Measurements from ENCODE around the gene IL17D. TPM values are rescaled to one million over a fixed set of nuclear protein-coding genes. Genes with fewer than 3 reads are reported as not detected.
"Not testable (repeated sequence)": the region's sequence is repeated elsewhere in the genome, so short reads cannot be mapped to it uniquely, and the experiment has no call there.

The IL17D gene
- total and polyA plus RNA-seq, 2 experiments from 2014 or later, result 3.7 to 11.0 TPM

DNA sequence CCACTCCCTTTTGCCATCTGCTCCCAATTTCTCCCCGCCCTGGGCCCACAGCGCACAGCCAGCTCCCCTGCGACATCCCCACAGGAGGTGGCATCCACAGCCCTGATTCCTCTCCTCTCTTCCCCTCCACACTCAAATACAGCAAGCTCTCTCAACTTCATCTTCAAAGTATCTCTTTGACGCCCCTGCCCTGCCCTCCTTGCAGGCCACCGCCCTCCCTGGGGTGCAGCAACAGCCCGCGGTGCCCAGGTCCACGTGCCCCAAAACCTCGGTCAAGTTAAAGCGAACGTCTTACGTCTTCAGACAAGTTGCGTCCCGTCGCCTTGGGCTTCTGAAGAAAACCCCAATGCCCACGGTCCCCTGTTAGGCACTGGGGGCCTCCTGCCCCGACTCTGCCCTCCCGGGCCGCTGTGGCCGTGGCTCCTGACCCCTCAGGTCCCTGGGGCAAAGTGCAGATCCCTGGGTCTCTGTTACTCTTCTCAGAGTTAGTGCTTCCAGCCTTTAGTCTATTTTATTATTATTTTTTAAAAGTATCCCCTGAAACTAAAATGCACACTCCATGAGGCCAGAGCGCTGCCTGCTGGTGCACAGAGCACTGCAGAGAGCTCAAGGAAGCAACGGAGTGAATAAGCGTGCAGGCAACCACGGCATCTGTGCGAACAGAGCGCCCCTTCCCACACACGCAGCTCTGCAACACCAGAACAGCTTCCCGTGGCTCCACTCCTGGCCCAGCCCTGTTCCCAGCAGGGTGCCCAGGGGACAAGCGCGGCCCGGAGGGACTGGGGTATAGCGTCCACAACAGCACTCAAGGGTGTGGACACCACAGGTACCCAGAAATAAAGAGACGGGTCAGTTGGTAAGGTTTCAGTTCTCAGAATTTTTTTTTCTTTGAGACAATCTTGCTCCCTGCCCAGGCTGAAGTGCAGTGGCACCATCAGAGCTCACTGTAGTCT, 26.4 kb downstream of the IL17D start:
- Histone ChIP-seq H4K20me1 (ENCODE audit: insufficient read depth, poor library complexity, severe bottlenecking) (no peaks in the 10 kb centered on the region), H3K9me3 (ENCODE audit: low read depth) (no peaks in the 10 kb centered on the region), H3K27ac (no peak overlapping the region), H2AFZ (no peak overlapping the region), H3K4me2 (no peak overlapping the region), H3K36me3 (replicated peaks; ENCODE audit: insufficient read depth, low read depth) (no peaks in the 10 kb centered on the region), H3K79me2 (no peaks in the 10 kb centered on the region), H3K9me2 (replicated peaks; ENCODE audit: insufficient read depth) (no peaks in the 10 kb centered on the region), H3K4me3 (no peak overlapping the region), H3K4me1 (ENCODE audit: insufficient read depth) (no peaks in the 10 kb centered on the region), H3K27me3 (no peaks in the 10 kb centered on the region)
- WGBS (ENCODE audit: low lambda C conversion rate, missing lambda C conversion rate), result 96% methylated on average over 33 of the region's 33 CpGs
- no peak for TF ChIP-seq CTCF (IDR thresholded peaks at IDR 0.05; ENCODE audit: poor library complexity)
- no peak for TF ChIP-seq EZH2 (IDR thresholded peaks at IDR 0.05; ENCODE audit: borderline replicate concordance)
- no peak for TF ChIP-seq EZH2phosphoT487 (IDR thresholded peaks at IDR 0.05; ENCODE audit: low read depth, severe bottlenecking, unreplicated experiment)
- no peak for DNase-seq (ENCODE audit: low spot score)

GRCh38 chr13:20738616-20739015, 35.1 kb downstream of the IL17D start:
- DNase-seq (ENCODE audit: low spot score), result no peak
- H3K9me2 ChIP-seq (replicated peaks; ENCODE audit: insufficient read depth), result no peaks in the 10 kb centered on the region

DNA sequence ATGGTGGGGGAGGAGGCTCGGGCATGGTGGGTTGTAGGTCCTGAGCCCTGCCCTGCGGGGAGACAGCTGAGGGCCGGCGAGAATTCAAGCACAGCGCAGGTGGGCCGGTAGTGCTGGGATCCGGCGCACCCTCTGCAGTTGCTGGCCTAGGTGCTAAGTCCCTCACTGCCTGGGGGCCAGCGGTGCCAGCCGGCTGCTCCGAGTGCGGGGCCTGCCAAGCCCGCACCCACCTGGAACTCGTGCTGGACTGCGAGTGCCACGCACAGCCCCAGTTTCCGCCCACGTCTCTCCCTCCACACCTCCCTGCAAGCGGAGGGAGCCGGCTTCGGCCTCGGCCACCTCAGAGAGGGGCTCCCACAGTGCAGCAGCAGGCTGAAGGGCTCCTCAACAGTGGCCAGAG, 36.5 kb downstream of the IL17D start:
- WGBS (ENCODE audit: low lambda C conversion rate, missing lambda C conversion rate), result 99% methylated on average over 22 of the region's 22 CpGs
- no peaks in the 10 kb centered on the region for H3K4me1 ChIP-seq (ENCODE audit: insufficient read depth)
- H3K9me3 ChIP-seq (ENCODE audit: low read depth), result no peaks in the 10 kb centered on the region
- no peak for DNase-seq (ENCODE audit: low spot score)
- H3K27me3 ChIP-seq, result no peaks in the 10 kb centered on the region
- H3K9me2 ChIP-seq (replicated peaks; ENCODE audit: insufficient read depth), result no peaks in the 10 kb centered on the region
- TF ChIP-seq CTCF (IDR thresholded peaks at IDR 0.05; ENCODE audit: poor library complexity) (no peak), EZH2 (IDR thresholded peaks at IDR 0.05; ENCODE audit: borderline replicate concordance) (no peak), EZH2phosphoT487 (IDR thresholded peaks at IDR 0.05; ENCODE audit: low read depth, severe bottlenecking, unreplicated experiment) (no peak)
- no peak overlapping the region for H2AFZ ChIP-seq
- H3K4me2 ChIP-seq, result no peak overlapping the region
- no peaks in the 10 kb centered on the region for H3K79me2 ChIP-seq
- H3K27ac ChIP-seq, result no peak overlapping the region
- H3K36me3 ChIP-seq (replicated peaks; ENCODE audit: insufficient read depth, low read depth), result no peaks in the 10 kb centered on the region
- no peaks in the 10 kb centered on the region for H4K20me1 ChIP-seq (ENCODE audit: insufficient read depth, poor library complexity, severe bottlenecking)
- no peak overlapping the region for H3K4me3 ChIP-seq

More at GRCh38 chr13:20738616-20739015, 35.1 kb downstream of the IL17D start:
- TF ChIP-seq CTCF (IDR thresholded peaks at IDR 0.05; ENCODE audit: poor library complexity) (no peak), EZH2 (IDR thresholded peaks at IDR 0.05; ENCODE audit: borderline replicate concordance) (no peak), EZH2phosphoT487 (IDR thresholded peaks at IDR 0.05; ENCODE audit: low read depth, severe bottlenecking, unreplicated experiment) (no peak)
- no peaks in the 10 kb centered on the region for H4K20me1 ChIP-seq (ENCODE audit: insufficient read depth, poor library complexity, severe bottlenecking)
- no peak overlapping the region for H3K27ac ChIP-seq
- no peak overlapping the region for H3K4me3 ChIP-seq
- H3K9me3 ChIP-seq (ENCODE audit: low read depth), result no peaks in the 10 kb centered on the region
- H2AFZ ChIP-seq, result no peak overlapping the region
- no peaks in the 10 kb centered on the region for H3K79me2 ChIP-seq
- 81% methylated on average over 6 of the region's 6 CpGs for WGBS (ENCODE audit: low lambda C conversion rate, missing lambda C conversion rate)
- no peaks in the 10 kb centered on the region for H3K36me3 ChIP-seq (replicated peaks; ENCODE audit: insufficient read depth, low read depth)
- no peak overlapping the region for H3K4me2 ChIP-seq
- no peaks in the 10 kb centered on the region for H3K4me1 ChIP-seq (ENCODE audit: insufficient read depth)
- H3K27me3 ChIP-seq, result no peaks in the 10 kb centered on the region

DNA sequence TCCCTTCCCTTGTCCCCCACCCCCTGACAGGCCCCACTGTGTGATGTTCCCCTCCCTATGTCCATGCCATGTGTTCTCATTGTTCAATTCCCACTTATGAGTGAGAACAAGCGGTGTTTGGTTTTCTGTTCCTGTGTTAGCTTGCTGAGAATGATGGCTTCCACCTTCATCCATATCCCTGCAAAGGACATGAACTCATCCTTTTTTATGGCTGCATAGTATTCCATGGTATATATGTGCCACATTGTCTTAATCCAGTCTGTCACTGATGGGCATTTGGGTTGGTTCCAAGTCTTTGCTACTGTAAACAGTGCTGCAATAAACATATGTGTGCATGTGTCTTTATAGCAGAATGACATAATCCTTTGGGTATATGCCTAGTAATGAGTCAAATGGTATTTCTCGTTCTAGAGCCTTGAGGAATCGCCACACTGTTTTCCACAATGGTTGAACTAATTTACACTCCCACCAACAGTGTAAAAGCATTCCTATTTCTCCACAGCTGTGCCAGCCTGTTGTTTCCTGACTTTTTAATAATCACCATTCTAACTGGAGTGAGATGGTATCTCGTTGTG, 40.4 kb downstream of the IL17D start:
- not testable (repeated sequence) for H3K36me3 ChIP-seq (replicated peaks; ENCODE audit: insufficient read depth, low read depth)

More for the DNA sequence above, 40.4 kb downstream of the IL17D start:
- not testable (repeated sequence) for H3K79me2 ChIP-seq; H3K27me3 ChIP-seq; H3K27ac ChIP-seq; H3K4me2 ChIP-seq; H3K4me1 ChIP-seq (ENCODE audit: insufficient read depth); DNase-seq (ENCODE audit: low spot score); H2AFZ ChIP-seq; H3K9me2 ChIP-seq (replicated peaks; ENCODE audit: insufficient read depth); H3K4me3 ChIP-seq; H3K9me3 ChIP-seq (ENCODE audit: low read depth); H4K20me1 ChIP-seq (ENCODE audit: insufficient read depth, poor library complexity, severe bottlenecking)
- 95% methylated on average over 4 of the region's 4 CpGs for WGBS (ENCODE audit: low lambda C conversion rate, missing lambda C conversion rate)

Data from hepatocyte (in vitro differentiated cells).